ENCODE data around the gene OR6M1. TPM values are rescaled to one million over a fixed set of nuclear protein-coding genes. Genes with fewer than 3 reads are reported as not detected.

Gene OR6M1
- total and polyA plus RNA-seq, 2 of the 13 experiments (the other 11 are each of a cell fraction or from before 2014, with no cell fraction given): not detected

GRCh38 chr11:123833095-123833494 is 26.9 kb upstream of the OR6M1 start:
- CTCF ChIA-PET (ENCODE audit: low intra/inter-chr PET ratio, low total read pairs): no interaction called here
- Histone ChIP-seq H3K9ac (ENCODE audit: insufficient read depth, low read depth, low read length) (no peak overlapping the region), H3K27me3 (ENCODE audit: control insufficient read depth in 1 of 2, insufficient read depth in 2 of 2, low read length in 2 of 2) (no peaks in the 10 kb centered on the region), H3K4me2 (ENCODE audit: low read depth, low read length) (no peak overlapping the region), H3K4me1 (ENCODE audit: insufficient read depth, low read length) (no peaks in the 10 kb centered on the region), H3K36me3 (replicated peaks in 1 of 2; ENCODE audit: control insufficient read depth in 1 of 2, insufficient read depth in 2 of 2, low read length in 2 of 2) (no peaks in the 10 kb centered on the region), H3K4me3 (replicated peaks in 1 of 3; ENCODE audit: insufficient read depth in 1 of 3, low read depth in 2 of 3, low read length in 3 of 3) (no peak overlapping the region), H2AFZ (ENCODE audit: low read length) (no peak overlapping the region), H3K79me2 (ENCODE audit: insufficient read depth, low read length) (no peaks in the 10 kb centered on the region), H4K20me1 (ENCODE audit: insufficient read depth, low read length) (no peaks in the 10 kb centered on the region), H3K9me3 (ENCODE audit: low read length) (no peaks in the 10 kb centered on the region), H3K27ac (ENCODE audit: extremely low read length, insufficient read depth, low read length) (no peak overlapping the region)
- BruUV-seq (replicated peaks): no TSS peak
- POLR2A ChIA-PET: no interaction called here
- TF ChIP-seq ZNF709 (CRISPR knock-in tag; IDR thresholded peaks at IDR 0.05) (no peak), SRY (CRISPR knock-in tag; IDR thresholded peaks at IDR 0.05) (no peak), ZNF770 (CRISPR knock-in tag; IDR thresholded peaks at IDR 0.05) (no peak), HMG20A (CRISPR knock-in tag; IDR thresholded peaks at IDR 0.05; ENCODE audit: borderline replicate concordance) (no peak), HDAC1 (CRISPR knock-in tag; IDR thresholded peaks at IDR 0.05) (no peak), ZNF362 (CRISPR knock-in tag; IDR thresholded peaks at IDR 0.05; ENCODE audit: borderline replicate concordance) (no peak), GATAD2A (CRISPR knock-in tag; IDR thresholded peaks at IDR 0.05) (no peak), NR1H2 (CRISPR knock-in tag; IDR thresholded peaks at IDR 0.05; ENCODE audit: borderline replicate concordance, low read depth) (no peak), ZNF570 (CRISPR knock-in tag; IDR thresholded peaks at IDR 0.05; ENCODE audit: borderline replicate concordance) (no peak), SOX13 (IDR thresholded peaks at IDR 0.05) (no peak), SOX13 (CRISPR knock-in tag; conservative IDR thresholded peaks at IDR 0.05 in 1 of 2, IDR thresholded peaks at IDR 0.05 in 1 of 2) (no peak), ZNF3 (CRISPR knock-in tag; IDR thresholded peaks at IDR 0.05) (no peak), ZNF543 (CRISPR knock-in tag; IDR thresholded peaks at IDR 0.05) (no peak)
- FAIRE-seq (no peak), DNase-seq (ENCODE audit: low spot score) (no peak), ATAC-seq (no peak)
- in situ Hi-C loops (cut with HindIII; ENCODE audit: extremely low pct_ligation_motif_present, low pct_unique_long_range_greater_than_20kb) (no loop called here), intact Hi-C loops (cut with micrococcal nuclease; ENCODE audit: unreplicated experiment) (no loop called here)
- 3% methylated on average over 2 of the region's 2 CpGs for WGBS (ENCODE audit: low lambda C conversion rate)

Data from HepG2 (cell line).